AG09319 (cell line): ENCODE data around the gene UBE3D.

Experiments used
- DNase-seq: peaks from one replicate; pipeline ENCODE4 v3.0.0-alpha.2; 2010; ENCODE audit warnings: low read depth; ENCODE audit errors: extremely low read depth
- TF ChIP-seq, protein P1 (sequence below): IDR thresholded peaks from 2 replicates; pipeline ENCODE4 v1.5.1; 2011; ENCODE audit warnings: low read depth, mild to moderate bottlenecking, inconsistent platforms, low read length, moderate library complexity

Gene UBE3D

DNA sequence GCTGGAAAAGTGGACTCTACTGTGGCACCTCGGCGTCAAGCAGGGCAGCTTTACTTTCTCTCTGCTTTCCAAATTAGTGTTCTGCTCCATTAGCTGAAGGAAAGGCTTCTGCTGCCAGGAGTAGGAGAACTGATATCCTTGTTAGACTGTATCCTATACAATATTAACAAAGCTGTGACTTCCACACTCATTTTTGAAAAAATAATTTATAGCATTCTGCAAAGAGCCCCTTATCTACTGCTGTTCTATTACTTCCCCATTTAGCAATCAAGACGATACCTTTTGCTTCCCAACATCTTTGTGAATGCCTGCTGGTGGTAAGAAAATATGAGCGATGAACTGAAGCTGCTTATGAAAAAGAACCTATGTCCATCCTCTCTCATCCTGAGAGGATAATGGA, 151.1 kb downstream of the UBE3D start:
- TF ChIP-seq, protein P1, sequence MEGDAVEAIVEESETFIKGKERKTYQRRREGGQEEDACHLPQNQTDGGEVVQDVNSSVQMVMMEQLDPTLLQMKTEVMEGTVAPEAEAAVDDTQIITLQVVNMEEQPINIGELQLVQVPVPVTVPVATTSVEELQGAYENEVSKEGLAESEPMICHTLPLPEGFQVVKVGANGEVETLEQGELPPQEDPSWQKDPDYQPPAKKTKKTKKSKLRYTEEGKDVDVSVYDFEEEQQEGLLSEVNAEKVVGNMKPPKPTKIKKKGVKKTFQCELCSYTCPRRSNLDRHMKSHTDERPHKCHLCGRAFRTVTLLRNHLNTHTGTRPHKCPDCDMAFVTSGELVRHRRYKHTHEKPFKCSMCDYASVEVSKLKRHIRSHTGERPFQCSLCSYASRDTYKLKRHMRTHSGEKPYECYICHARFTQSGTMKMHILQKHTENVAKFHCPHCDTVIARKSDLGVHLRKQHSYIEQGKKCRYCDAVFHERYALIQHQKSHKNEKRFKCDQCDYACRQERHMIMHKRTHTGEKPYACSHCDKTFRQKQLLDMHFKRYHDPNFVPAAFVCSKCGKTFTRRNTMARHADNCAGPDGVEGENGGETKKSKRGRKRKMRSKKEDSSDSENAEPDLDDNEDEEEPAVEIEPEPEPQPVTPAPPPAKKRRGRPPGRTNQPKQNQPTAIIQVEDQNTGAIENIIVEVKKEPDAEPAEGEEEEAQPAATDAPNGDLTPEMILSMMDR: no peak
- DNase-seq: no peak

DNA sequence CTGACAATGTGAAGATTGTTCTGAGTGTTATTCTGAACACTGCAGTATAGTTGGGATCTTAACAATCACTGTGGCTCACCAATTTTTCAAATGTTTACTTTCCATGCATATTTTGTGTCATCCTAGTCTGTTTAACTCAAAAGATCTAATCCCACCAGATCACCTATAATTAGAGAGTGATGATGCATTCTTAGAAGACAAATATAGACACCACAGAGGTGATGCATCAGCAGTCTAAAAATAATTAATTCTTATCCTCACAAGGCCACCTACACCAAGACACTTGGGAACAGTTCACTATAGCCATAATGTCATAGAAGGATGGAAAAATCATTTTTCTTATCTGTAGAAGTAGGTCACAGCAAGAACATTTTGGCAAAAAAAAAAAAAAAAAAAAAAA, 154.8 kb downstream of the UBE3D start:
- no peak for DNase-seq
- TF ChIP-seq, protein P1: no peak

GRCh38 chr6:82910395-82910794, 155.2 kb downstream of the UBE3D start:
- TF ChIP-seq, protein P1: no peak
- DNase-seq: no peak

DNA sequence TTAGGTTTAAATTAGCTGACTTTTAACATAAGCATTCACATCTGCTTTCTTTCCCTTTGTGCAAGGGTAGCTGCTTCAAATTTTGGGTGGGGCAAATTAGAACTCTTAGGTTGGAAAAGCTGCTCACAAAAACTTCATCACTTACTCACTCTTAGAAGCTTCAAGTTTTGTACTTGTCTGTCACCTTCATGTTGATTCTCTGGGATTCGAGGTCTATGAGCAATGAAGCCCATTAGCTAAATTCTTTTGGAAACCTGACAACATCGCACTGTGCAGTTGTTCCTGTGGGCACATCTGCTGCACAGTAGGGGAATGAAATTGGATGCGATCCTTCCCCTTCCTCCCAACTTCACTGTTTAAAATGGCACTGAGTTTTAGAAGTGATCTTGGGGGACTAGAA, 156.1 kb downstream of the UBE3D start:
- DNase-seq: no peak
- TF ChIP-seq, protein P1: no peak

DNA sequence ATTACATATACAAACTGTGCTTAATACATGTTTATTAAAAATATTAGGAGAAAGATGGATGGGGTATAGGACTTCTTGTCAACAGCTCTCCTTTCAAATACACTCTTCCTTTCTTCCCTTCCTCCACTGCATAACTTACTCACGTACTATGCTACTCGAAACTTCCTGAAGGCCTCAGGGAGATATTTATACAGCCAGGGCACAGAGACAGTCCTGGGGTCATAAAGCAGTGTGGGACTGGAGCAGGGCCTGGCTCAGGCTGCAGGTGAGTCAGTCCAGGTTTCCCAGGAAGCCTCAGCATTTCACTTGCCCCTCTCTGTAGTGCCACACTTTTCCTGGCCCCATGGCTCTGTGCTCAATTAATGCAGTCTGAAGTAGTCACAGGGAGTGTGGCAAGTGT, 157.0 kb downstream of the UBE3D start:
- TF ChIP-seq, protein P1: no peak

DNA sequence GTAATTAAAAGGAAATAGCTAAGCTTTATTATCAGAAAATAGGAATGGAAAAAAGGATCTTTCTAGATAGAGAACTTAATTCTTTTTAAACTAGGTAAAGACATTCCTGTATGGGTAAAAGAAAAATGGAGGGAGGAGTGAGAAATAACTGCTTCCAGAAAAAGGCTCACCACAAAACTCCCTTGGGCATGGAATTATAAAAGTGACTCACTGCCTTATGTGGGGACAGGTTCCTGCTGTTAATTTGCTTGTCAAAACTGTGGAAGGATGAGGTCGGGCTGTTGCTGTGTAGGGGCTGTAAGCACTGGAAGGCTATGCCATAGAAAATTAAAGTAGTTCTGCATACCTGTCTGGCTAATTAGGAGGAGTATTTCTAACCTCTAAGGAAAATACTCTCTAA, 158.7 kb downstream of the UBE3D start:
- TF ChIP-seq, protein P1: no peak
- no peak for DNase-seq

More for the DNA sequence above, 157.0 kb downstream of the UBE3D start:
- no peak for DNase-seq

DNA sequence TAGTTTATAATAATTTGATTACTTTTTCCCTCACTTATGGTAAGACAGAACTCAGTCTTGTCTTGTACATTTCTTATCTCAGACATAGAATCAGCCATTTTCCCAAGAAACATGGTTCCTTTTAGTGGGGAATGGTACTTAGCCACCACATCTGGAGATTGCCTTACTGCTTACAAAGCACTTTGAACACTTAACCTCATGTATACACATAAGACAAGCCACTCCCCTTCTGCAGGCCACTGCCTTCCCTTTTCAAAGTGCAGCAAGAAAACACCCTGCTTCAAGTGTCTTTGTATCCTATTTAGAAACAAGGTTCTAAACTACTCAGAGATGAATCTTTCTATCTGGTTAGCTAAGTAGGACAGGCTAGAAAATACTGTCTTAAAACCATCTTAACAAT, 159.2 kb downstream of the UBE3D start:
- no peak for DNase-seq
- TF ChIP-seq, protein P1: no peak
